Measurements from ENCODE around the gene ATP8A1. TPM values are rescaled to one million over a fixed set of nuclear protein-coding genes. Genes with fewer than 3 reads are reported as not detected.
"Not testable (repeated sequence)": the region's sequence is repeated elsewhere in the genome, so short reads cannot be mapped to it uniquely, and the experiment has no call there.

Gene ATP8A1
- total RNA-seq, 1 experiment from 2014 or later, result 6.8 TPM

- DNase-seq (ENCODE audit: extremely low read depth, low read depth), result no peak
Observed at GRCh38 chr4:42515156-42515884, 141.6 kb downstream of the ATP8A1 start.

- DNase-seq (ENCODE audit: extremely low read depth, low read depth), result no peak
Observed at GRCh38 chr4:42513748-42514492, 143.0 kb downstream of the ATP8A1 start.

GRCh38 chr4:42512226-42512625 lies 144.7 kb downstream of the ATP8A1 start:
- DNase-seq (ENCODE audit: extremely low read depth, low read depth), result no peak

GRCh38 chr4:42510225-42510624 lies 146.7 kb downstream of the ATP8A1 start:
- DNase-seq (ENCODE audit: extremely low read depth, low read depth), result no peak

GRCh38 chr4:42501624-42502401 lies 155.1 kb downstream of the ATP8A1 start:
- peak; percentile 15 for DNase-seq (ENCODE audit: extremely low read depth, low read depth)

GRCh38 chr4:42498040-42498439 lies 158.9 kb downstream of the ATP8A1 start:
- no peak for DNase-seq (ENCODE audit: extremely low read depth, low read depth)

- no peak for DNase-seq (ENCODE audit: extremely low read depth, low read depth)
Observed at GRCh38 chr4:42497142-42497910, 159.6 kb downstream of the ATP8A1 start.

- DNase-seq (ENCODE audit: extremely low read depth, low read depth), result no peak
Observed at GRCh38 chr4:42492962-42493361, 163.9 kb downstream of the ATP8A1 start.

- no peak for DNase-seq (ENCODE audit: extremely low read depth, low read depth)
Observed at GRCh38 chr4:42490015-42490414, 166.9 kb downstream of the ATP8A1 start.

- no peak for DNase-seq (ENCODE audit: extremely low read depth, low read depth)
Observed at GRCh38 chr4:42489095-42489494, 167.8 kb downstream of the ATP8A1 start.

- DNase-seq (ENCODE audit: extremely low read depth, low read depth), result no peak
Observed at GRCh38 chr4:42488554-42488953, 168.4 kb downstream of the ATP8A1 start.

- DNase-seq (ENCODE audit: extremely low read depth, low read depth), result no peak
Observed at GRCh38 chr4:42488114-42488513, 168.8 kb downstream of the ATP8A1 start.

GRCh38 chr4:42487230-42487629 lies 169.7 kb downstream of the ATP8A1 start:
- no peak for DNase-seq (ENCODE audit: extremely low read depth, low read depth)

- DNase-seq (ENCODE audit: extremely low read depth, low read depth), result not testable (repeated sequence)
Observed at GRCh38 chr4:42486156-42486555, 170.7 kb downstream of the ATP8A1 start.

- DNase-seq (ENCODE audit: extremely low read depth, low read depth), result no peak
Observed at GRCh38 chr4:42484630-42485029, 172.3 kb downstream of the ATP8A1 start.

GRCh38 chr4:42483426-42484379 lies 173.2 kb downstream of the ATP8A1 start:
- DNase-seq (ENCODE audit: extremely low read depth, low read depth), result no peak

- DNase-seq (ENCODE audit: extremely low read depth, low read depth), result peak; percentile 16
Observed at GRCh38 chr4:42482516-42483327, 174.2 kb downstream of the ATP8A1 start.

- DNase-seq (ENCODE audit: extremely low read depth, low read depth), result no peak
Observed at GRCh38 chr4:42480717-42481116, 176.2 kb downstream of the ATP8A1 start.

- DNase-seq (ENCODE audit: extremely low read depth, low read depth), result no peak
Observed at GRCh38 chr4:42480281-42480680, 176.6 kb downstream of the ATP8A1 start.

All from NCI-H460 (cell line).